ENCODE data around the gene ZSCAN26. TPM values are rescaled to one million over a fixed set of nuclear protein-coding genes. Genes with fewer than 3 reads are reported as not detected.
A peak's percentile ranks its signal among the peaks of the same experiment; 100 is the strongest.

The ZSCAN26 gene
- total and polyA plus RNA-seq, 2 donors (not counting 1 experiment from before 2014, with no cell fraction given), result 17.9 to 29.3 TPM

DNA sequence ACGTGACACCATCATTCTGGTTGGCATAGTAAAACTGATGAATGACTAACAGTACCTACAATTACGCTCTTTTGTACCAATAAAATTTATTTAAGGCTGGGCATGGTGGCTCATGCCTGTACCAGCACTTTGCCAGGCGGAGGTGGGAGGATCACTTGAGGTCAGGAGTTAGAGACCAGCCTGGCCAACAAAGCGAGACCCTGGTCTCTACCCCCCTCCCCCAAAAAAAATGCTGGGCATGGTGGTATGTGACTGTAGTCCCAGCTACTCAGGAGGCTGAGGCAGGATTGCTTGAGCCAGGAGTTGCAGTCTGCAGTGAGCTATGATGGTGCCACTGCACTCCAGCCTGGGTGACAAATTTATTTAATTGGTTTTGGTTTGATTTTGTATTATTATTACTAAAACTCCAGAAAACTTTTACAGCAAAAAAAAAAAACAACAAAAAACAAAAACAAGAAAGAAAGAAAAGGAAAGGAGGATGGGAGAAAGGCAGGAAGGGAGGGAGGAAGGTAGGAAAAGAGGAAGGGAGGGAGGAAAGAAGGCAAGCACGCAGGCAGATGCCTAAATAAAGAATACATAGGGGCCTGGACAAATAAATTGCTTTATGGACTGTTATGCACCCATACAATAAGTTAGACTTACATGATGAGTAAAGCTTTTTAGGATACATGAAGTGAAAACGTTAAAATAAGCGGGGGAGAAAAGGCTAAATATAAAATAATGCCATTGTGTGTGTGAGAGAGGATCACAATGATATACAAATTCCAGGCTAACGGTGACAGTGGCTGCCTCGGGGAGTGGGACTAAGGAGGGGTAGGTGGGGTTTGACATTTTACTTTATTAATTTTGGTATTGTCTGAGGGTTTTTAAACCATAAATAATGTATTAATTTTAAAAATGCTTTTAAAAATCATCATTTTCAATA lies 42.5 kb upstream of the ZSCAN26 start:
- peaks cover 0 to 26% (median 12%) of the 10 kb centered on the region in 4 experiments for H3K27me3 ChIP-seq (replicated peaks in 1 of 4; ENCODE audit: control extremely low read depth in 1 of 4, control insufficient read depth in 3 of 4, insufficient read depth in 4 of 4, low read length in 3 of 4)
- ChIA-PET POLR2A (interaction anchor here (0.7 to 0.8 kb wide), 3 partner anchors 82 to 159 kb away, joined by 6 read pairs; no protein-coding TSS in a partner anchor), CTCF (no interaction called here)
- H3K79me2 ChIP-seq (ENCODE audit: control insufficient read depth, insufficient read depth, low read length), result peaks cover 4% of the 10 kb centered on the region
- H3K36me3 ChIP-seq (replicated peaks in 1 of 2; ENCODE audit: control extremely low read depth in 1 of 2, control insufficient read depth in 1 of 2, extremely low read depth in 1 of 2, insufficient read depth in 2 of 2, low read length in 1 of 2), result peaks cover 2 to 14% of the 10 kb centered on the region in 2 experiments
- TF ChIP-seq EZH2 (IDR thresholded peaks at IDR 0.05; ENCODE audit: borderline replicate concordance, insufficient read depth, low read depth, low read length, poor library complexity, severe bottlenecking), result no peak
- TF ChIP-seq, protein P1, sequence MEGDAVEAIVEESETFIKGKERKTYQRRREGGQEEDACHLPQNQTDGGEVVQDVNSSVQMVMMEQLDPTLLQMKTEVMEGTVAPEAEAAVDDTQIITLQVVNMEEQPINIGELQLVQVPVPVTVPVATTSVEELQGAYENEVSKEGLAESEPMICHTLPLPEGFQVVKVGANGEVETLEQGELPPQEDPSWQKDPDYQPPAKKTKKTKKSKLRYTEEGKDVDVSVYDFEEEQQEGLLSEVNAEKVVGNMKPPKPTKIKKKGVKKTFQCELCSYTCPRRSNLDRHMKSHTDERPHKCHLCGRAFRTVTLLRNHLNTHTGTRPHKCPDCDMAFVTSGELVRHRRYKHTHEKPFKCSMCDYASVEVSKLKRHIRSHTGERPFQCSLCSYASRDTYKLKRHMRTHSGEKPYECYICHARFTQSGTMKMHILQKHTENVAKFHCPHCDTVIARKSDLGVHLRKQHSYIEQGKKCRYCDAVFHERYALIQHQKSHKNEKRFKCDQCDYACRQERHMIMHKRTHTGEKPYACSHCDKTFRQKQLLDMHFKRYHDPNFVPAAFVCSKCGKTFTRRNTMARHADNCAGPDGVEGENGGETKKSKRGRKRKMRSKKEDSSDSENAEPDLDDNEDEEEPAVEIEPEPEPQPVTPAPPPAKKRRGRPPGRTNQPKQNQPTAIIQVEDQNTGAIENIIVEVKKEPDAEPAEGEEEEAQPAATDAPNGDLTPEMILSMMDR (IDR thresholded peaks at IDR 0.05), result no peak
- H3K27ac ChIP-seq (ENCODE audit: low read length in 2 of 2), result peak overlapping the region in 1 of 2 donors; percentile 75
- H2AFZ ChIP-seq (ENCODE audit: insufficient read depth, low read depth, low read length, poor library complexity, severe bottlenecking), result peak overlapping the region; percentile 99
- DNase-seq (no peak), ATAC-seq (ENCODE audit: low read depth) (no peak)
- peak overlapping the region; percentile 95 for H3K9ac ChIP-seq (ENCODE audit: low read length)
- peak overlapping the region; percentile 95 for H3K4me2 ChIP-seq (replicated peaks; ENCODE audit: low read depth, low read length, poor library complexity, severe bottlenecking)
- peak overlapping the region; percentile 89 for H3K27ac Mint-ChIP-seq
- 56% methylated on average over 3 of the region's 9 CpGs for WGBS (ENCODE audit: insufficient coverage)
- H3K4me3 Mint-ChIP-seq, result peak overlapping the region; percentile 98
- H3K4me1 ChIP-seq (ENCODE audit: control insufficient read depth in 2 of 2, insufficient read depth in 2 of 2, low read length in 2 of 2), result peaks cover 10 to 15% of the 10 kb centered on the region in 2 donors
- peaks cover 22% of the 10 kb centered on the region for H3K4me1 Mint-ChIP-seq
- intact Hi-C loops (cut with micrococcal nuclease), result loop anchor here (1.0 to 5.0 kb wide), 4 partner anchors 28 to 102 kb away; partner anchors contain the start of genes ZKSCAN4, ZKSCAN8, ZSCAN16 and ZSCAN26
- H4K20me1 ChIP-seq (ENCODE audit: control insufficient read depth, insufficient read depth, low read length, poor library complexity, severe bottlenecking), result no peaks in the 10 kb centered on the region
- H3K4me3 ChIP-seq (ENCODE audit: control extremely low read depth in 1 of 5, extremely low read depth in 1 of 5, insufficient read depth in 1 of 5, low read depth in 2 of 5, low read length in 4 of 5), result peak overlapping the region; percentile 77 to 90 (median 89)
- peaks cover 0 to 2% (median 0%) of the 10 kb centered on the region in 3 donors for H3K9me3 ChIP-seq (ENCODE audit: control extremely low read depth in 1 of 3, control insufficient read depth in 2 of 3, insufficient read depth in 1 of 3, low read length in 2 of 3)
- peaks cover 23% of the 10 kb centered on the region for H3K27me3 Mint-ChIP-seq
- H3K9me3 Mint-ChIP-seq (ENCODE audit: insufficient read depth), result no peaks in the 10 kb centered on the region

All from B cell (primary cell).